SK-N-MC (cell line): ENCODE data around the gene DOCK6.

Experiments
- EZH2 ChIP-seq: fragments of 200-600 bp; sonication (generic); IDR thresholded peaks from one replicate; pipeline ENCODE4 v1.6.1; 2017; ENCODE audit warnings: antibody characterized with exemption
- POLR2AphosphoS5 ChIP-seq: IDR thresholded peaks from 2 replicates; pipeline ENCODE4 v1.6.1; 2012; ENCODE audit warnings: mild to moderate bottlenecking, low read depth, low read length, borderline replicate concordance

DNA sequence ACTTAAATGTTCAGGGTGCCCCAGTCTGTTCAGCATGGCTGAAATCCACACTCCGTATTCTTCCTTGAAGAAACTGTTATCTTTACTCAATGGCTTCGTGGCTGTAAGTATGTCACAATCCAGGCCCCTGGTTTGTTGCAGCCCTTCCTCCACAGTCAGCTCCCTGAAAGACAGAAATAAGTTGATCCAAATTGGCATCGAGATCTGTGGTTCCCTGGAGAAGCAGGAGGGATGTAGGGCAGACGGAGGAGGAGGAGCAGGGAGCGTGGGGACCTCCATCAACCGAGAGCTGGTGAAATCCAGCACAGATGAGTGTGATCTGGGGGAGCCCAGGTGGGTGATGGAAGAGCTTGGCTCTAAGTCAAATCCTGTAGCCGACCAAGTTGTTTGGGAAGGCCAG is 33.9 kb upstream of the DOCK6 start:
- TF ChIP-seq POLR2AphosphoS5: no peak
- TF ChIP-seq EZH2: no peak
